Measurements from ENCODE around the gene MTMR4.
"Not testable (repeated sequence)": the region's sequence is repeated elsewhere in the genome, so short reads cannot be mapped to it uniquely, and the experiment has no call there.

MTMR4 gene

GRCh38 chr17:58525239-58525638 lies 10.8 kb upstream of the MTMR4 start:
- DNase-seq (ENCODE audit: low read depth), result no peak

GRCh38 chr17:58521680-58522079 lies 7.2 kb upstream of the MTMR4 start:
- DNase-seq (ENCODE audit: low read depth), result no peak

- DNase-seq (ENCODE audit: low read depth), result no peak
These were observed 6.5 kb upstream of the MTMR4 start for GRCh38 chr17:58520843-58521430.

- peak; percentile 99 for DNase-seq (ENCODE audit: low read depth)
These were observed 3.6 kb upstream of the MTMR4 start for GRCh38 chr17:58517928-58518609.

GRCh38 chr17:58517378-58517927 lies 3.0 kb upstream of the MTMR4 start:
- DNase-seq (ENCODE audit: low read depth), result no peak

- no peak for DNase-seq (ENCODE audit: low read depth)
These were observed 2.4 kb upstream of the MTMR4 start for GRCh38 chr17:58516644-58517377.

- DNase-seq (ENCODE audit: low read depth), result no peak
These were observed 848 bp upstream of the MTMR4 start for GRCh38 chr17:58515286-58515685.

GRCh38 chr17:58514770-58515157 lies 326 bp upstream of the MTMR4 start:
- no peak for DNase-seq (ENCODE audit: low read depth)

GRCh38 chr17:58513267-58513964 lies 1.0 kb downstream of the MTMR4 start:
- no peak for DNase-seq (ENCODE audit: low read depth)

GRCh38 chr17:58510075-58510474 lies 4.4 kb downstream of the MTMR4 start:
- DNase-seq (ENCODE audit: low read depth), result no peak

GRCh38 chr17:58508341-58509067 lies 5.9 kb downstream of the MTMR4 start:
- no peak for DNase-seq (ENCODE audit: low read depth)

- no peak for DNase-seq (ENCODE audit: low read depth)
These were observed 7.3 kb downstream of the MTMR4 start for GRCh38 chr17:58507123-58507634.

- DNase-seq (ENCODE audit: low read depth), result no peak
These were observed 7.9 kb downstream of the MTMR4 start for GRCh38 chr17:58506354-58507080.

GRCh38 chr17:58504826-58505351 lies 9.5 kb downstream of the MTMR4 start:
- no peak for DNase-seq (ENCODE audit: low read depth)

- no peak for DNase-seq (ENCODE audit: low read depth)
These were observed 10.6 kb downstream of the MTMR4 start for GRCh38 chr17:58503866-58504265.

- not testable (repeated sequence) for DNase-seq (ENCODE audit: low read depth)
These were observed 11.3 kb downstream of the MTMR4 start for GRCh38 chr17:58503134-58503533.

- no peak for DNase-seq (ENCODE audit: low read depth)
These were observed 13.0 kb downstream of the MTMR4 start for GRCh38 chr17:58501451-58501850.

GRCh38 chr17:58498177-58498828 lies 16.1 kb downstream of the MTMR4 start:
- DNase-seq (ENCODE audit: low read depth), result no peak

- DNase-seq (ENCODE audit: low read depth), result no peak
These were observed 20.9 kb downstream of the MTMR4 start for GRCh38 chr17:58493506-58493905.

Measured in stimulated activated CD4-positive, alpha-beta T cell treated with anti-CD3 and anti-CD28 coated beads, Interleukin-2, amount 100 ng/mL, for 4 hours (primary cell).